PC-3 (cell line): Measurements from ENCODE around the gene SLC4A5. TPM values are rescaled to one million over a fixed set of nuclear protein-coding genes. Genes with fewer than 3 reads are reported as not detected.

ENCODE experiments used
- ATAC-seq: fragments of 200-7000 bp; cut with Tn5 transposase; 2 replicates; pipeline ENCODE4 v1.9.1; 2020; ENCODE audit warnings: mild to moderate bottlenecking, moderate library complexity
- BruUV-seq: library from RNA; stranded (reverse); fragments of 400-500 nt; replicated peaks from 2 replicates; lab custom pipeline; 2021; lab: Mats Ljungman, UMichigan
- CTCF ChIA-PET: fragments of 300-600 bp; sonication (Branson Sonifier 250); formaldehyde crosslinking; loops from one replicate; lab custom pipeline; 2022; ENCODE audit warnings: antibody characterized with exemption; lab: Charles Lee
- POLR2A ChIA-PET: fragments of 300-600 bp; sonication (Branson Sonifier 250); formaldehyde crosslinking; loops from one replicate; lab custom pipeline; 2022; ENCODE audit warnings: antibody characterized with exemption; ENCODE audit not compliant: unreplicated experiment; lab: Charles Lee
- DNase-seq: peaks from one replicate; pipeline ENCODE4 v3.0.0-alpha.2; 2015
- H2AFZ ChIP-seq: fragments of 300-600 bp; sonication (generic); 2 replicates; pipeline ENCODE4 v1.6.0; 2016; ENCODE audit warnings: antibody characterized with exemption, low read length
- H3F3A ChIP-seq: fragments of 300-600 bp; sonication (generic); one replicate; pipeline ENCODE4 v1.6.0; 2017; ENCODE audit warnings: antibody characterized with exemption, low read length, control low read depth, mild to moderate bottlenecking; ENCODE audit not compliant: unreplicated experiment
- H3K27ac ChIP-seq: fragments of 300-600 bp; sonication (generic); 2 replicates; pipeline ENCODE4 v1.5.1; 2016; ENCODE audit warnings: mild to moderate bottlenecking, low read length
- H3K27me3 ChIP-seq: fragments of 300-600 bp; sonication (generic); 2 replicates; pipeline ENCODE4 v1.6.1; 2016; ENCODE audit warnings: low read length, mixed read lengths
- H3K36me3 ChIP-seq: fragments of 300-600 bp; sonication (generic); 2 replicates; pipeline ENCODE4 v1.6.1; 2016; ENCODE audit warnings: low read depth, mixed run types, low read length, mixed read lengths
- H3K4me1 ChIP-seq: fragments of 300-600 bp; sonication (generic); 2 replicates; pipeline ENCODE4 v1.5.1; 2016; ENCODE audit warnings: low read length; ENCODE audit not compliant: insufficient read depth
- H3K4me2 ChIP-seq: fragments of 300-600 bp; sonication (generic); 2 replicates; pipeline ENCODE4 v1.6.0; 2016; ENCODE audit warnings: low read length
- H3K4me3 ChIP-seq: fragments of 300-600 bp; sonication (generic); 2 replicates; pipeline ENCODE4 v1.5.1; 2016; ENCODE audit warnings: mild to moderate bottlenecking, low read length, mixed read lengths
- H3K79me2 ChIP-seq: fragments of 300-600 bp; sonication (generic); 2 replicates; pipeline ENCODE4 v1.6.1; 2017; ENCODE audit warnings: low read length, mixed read lengths
- H3K9ac ChIP-seq: fragments of 300-600 bp; sonication (generic); 2 replicates; pipeline ENCODE4 v1.6.0; 2016; ENCODE audit warnings: mild to moderate bottlenecking, low read length
- H3K9me2 ChIP-seq: fragments of 300-600 bp; sonication (generic); replicated peaks from 2 replicates; pipeline ENCODE4 v1.6.1; 2016; ENCODE audit warnings: mixed run types, low read length, mixed read lengths
- H3K9me3 ChIP-seq: fragments of 300-600 bp; sonication (generic); 2 replicates; pipeline ENCODE4 v1.6.1; 2016; ENCODE audit warnings: low read length, mixed read lengths
- H4K20me1 ChIP-seq: fragments of 300-600 bp; sonication (generic); 2 replicates; pipeline ENCODE4 v1.6.1; 2016; ENCODE audit warnings: low read length, mixed read lengths
- EZH2 ChIP-seq: fragments of 300-600 bp; sonication (generic); IDR thresholded peaks from one replicate; pipeline ENCODE4 v1.6.1; 2017; ENCODE audit warnings: antibody characterized with exemption, mild to moderate bottlenecking, low read length; ENCODE audit not compliant: unreplicated experiment
- EZH2phosphoT487 ChIP-seq: fragments of 300-600 bp; sonication (generic); IDR thresholded peaks from 2 replicates; pipeline ENCODE4 v1.6.1; 2018; ENCODE audit warnings: mild to moderate bottlenecking, antibody characterized with exemption, low read length, borderline replicate concordance
- intact Hi-C: fragments of 100-400 bp; cut with micrococcal nuclease; formaldehyde crosslinking; loops from 2 replicates; pipeline ENCODE4 v1.9.0; 2023
- total RNA-seq: library from RNA; depleted of rRNA; stranded (reverse); fragments of >200 nt; gene quantifications from 2 replicates; pipeline ENCODE4 v1.2.3, GENCODE V29; 2014
- TF ChIP-seq, protein P1 (sequence below): fragments of 300-600 bp; sonication (generic); conservative IDR thresholded peaks from 2 replicates; pipeline ENCODE4 v1.5.1; 2017; ENCODE audit warnings: antibody characterized with exemption, low read depth, mild to moderate bottlenecking, low read length

Gene SLC4A5
- total RNA-seq, 1 experiment from 2014 or later, result 2.4 TPM

DNA sequence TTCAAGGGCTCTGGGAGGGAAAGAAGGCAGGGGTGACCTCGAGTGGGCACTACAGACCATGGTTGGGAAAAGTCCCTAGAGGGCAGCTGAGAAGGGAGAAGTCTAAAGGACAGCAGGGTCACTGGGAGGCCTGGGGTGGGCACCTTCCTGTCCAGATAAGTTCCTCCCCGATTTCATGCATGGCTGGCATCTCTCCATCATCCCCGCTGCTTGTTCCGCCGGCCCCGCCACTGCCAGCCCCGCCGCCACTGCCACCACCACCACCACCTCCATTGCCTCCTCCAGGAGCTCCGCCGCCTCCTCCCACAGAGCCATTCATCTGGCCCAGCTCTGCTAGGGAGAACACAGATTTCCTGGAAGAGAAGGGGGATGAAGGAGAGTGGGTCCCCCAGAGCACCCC is 91.2 kb downstream of the SLC4A5 start:
- H3K27ac ChIP-seq, result no peak overlapping the region
- CTCF ChIA-PET, result no interaction called here
- no peaks in the 10 kb centered on the region for H3K79me2 ChIP-seq
- ATAC-seq, result no peak
- intact Hi-C loops, result no loop called here
- no peaks in the 10 kb centered on the region for H3K4me1 ChIP-seq
- no peaks in the 10 kb centered on the region for H3K9me2 ChIP-seq
- BruUV-seq, result no TSS peak
- DNase-seq, result no peak
- no peak overlapping the region for H3K9ac ChIP-seq
- H4K20me1 ChIP-seq, result no peaks in the 10 kb centered on the region
- no peak overlapping the region for H3K4me2 ChIP-seq
- H3K4me3 ChIP-seq, result no peak overlapping the region
- no peak for TF ChIP-seq EZH2
- TF ChIP-seq, protein P1, sequence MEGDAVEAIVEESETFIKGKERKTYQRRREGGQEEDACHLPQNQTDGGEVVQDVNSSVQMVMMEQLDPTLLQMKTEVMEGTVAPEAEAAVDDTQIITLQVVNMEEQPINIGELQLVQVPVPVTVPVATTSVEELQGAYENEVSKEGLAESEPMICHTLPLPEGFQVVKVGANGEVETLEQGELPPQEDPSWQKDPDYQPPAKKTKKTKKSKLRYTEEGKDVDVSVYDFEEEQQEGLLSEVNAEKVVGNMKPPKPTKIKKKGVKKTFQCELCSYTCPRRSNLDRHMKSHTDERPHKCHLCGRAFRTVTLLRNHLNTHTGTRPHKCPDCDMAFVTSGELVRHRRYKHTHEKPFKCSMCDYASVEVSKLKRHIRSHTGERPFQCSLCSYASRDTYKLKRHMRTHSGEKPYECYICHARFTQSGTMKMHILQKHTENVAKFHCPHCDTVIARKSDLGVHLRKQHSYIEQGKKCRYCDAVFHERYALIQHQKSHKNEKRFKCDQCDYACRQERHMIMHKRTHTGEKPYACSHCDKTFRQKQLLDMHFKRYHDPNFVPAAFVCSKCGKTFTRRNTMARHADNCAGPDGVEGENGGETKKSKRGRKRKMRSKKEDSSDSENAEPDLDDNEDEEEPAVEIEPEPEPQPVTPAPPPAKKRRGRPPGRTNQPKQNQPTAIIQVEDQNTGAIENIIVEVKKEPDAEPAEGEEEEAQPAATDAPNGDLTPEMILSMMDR, result no peak
- TF ChIP-seq EZH2phosphoT487, result no peak
- no peaks in the 10 kb centered on the region for H3K27me3 ChIP-seq
- H2AFZ ChIP-seq, result no peak overlapping the region
- no peaks in the 10 kb centered on the region for H3K36me3 ChIP-seq
- no peaks in the 10 kb centered on the region for H3K9me3 ChIP-seq
- POLR2A ChIA-PET, result no interaction called here
- no peaks in the 10 kb centered on the region for H3F3A ChIP-seq

DNA sequence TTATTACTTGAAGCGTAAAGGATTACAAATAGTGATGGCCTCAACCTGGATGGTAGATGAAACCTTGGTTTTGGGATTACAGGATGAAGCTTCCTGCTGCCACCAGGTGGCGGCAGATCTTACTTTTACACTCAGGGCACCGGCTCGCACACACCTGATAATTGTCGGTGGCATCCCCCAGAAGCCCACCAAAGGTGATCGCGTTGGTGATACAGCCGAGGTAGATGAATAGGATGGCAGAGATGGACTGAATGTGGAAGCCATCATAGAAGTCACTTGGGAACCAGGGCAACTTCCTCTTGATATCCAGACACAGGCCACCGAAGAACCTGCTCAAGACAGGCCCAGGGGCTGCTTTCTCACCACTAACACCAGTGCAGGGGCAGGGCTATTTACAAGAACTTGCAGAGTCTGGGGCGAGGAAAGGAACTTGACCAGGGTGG is 93.0 kb downstream of the SLC4A5 start:
- Histone ChIP-seq H3K27ac (no peak overlapping the region), H3K9me2 (no peaks in the 10 kb centered on the region), H3K4me2 (no peak overlapping the region), H3K36me3 (no peaks in the 10 kb centered on the region), H3K9ac (no peak overlapping the region), H3K79me2 (no peaks in the 10 kb centered on the region), H4K20me1 (no peaks in the 10 kb centered on the region), H2AFZ (no peak overlapping the region), H3K9me3 (no peaks in the 10 kb centered on the region), H3F3A (no peaks in the 10 kb centered on the region), H3K4me3 (no peak overlapping the region), H3K27me3 (no peaks in the 10 kb centered on the region), H3K4me1 (no peaks in the 10 kb centered on the region)
- peak; percentile 83 for ATAC-seq
- intact Hi-C loops, result loop anchor here (1.0 kb wide), 1 partner anchor 84 kb away; no protein-coding TSS in a partner anchor
- ChIA-PET CTCF (interaction anchor here (1.0 kb wide), 1 partner anchor 85 kb away, joined by 10 read pairs; no protein-coding TSS in a partner anchor), POLR2A (no interaction called here)
- BruUV-seq, result no TSS peak
- DNase-seq, result peak; percentile 48
- no peak for TF ChIP-seq EZH2
- TF ChIP-seq, protein P1, result peak; percentile 89

DNA sequence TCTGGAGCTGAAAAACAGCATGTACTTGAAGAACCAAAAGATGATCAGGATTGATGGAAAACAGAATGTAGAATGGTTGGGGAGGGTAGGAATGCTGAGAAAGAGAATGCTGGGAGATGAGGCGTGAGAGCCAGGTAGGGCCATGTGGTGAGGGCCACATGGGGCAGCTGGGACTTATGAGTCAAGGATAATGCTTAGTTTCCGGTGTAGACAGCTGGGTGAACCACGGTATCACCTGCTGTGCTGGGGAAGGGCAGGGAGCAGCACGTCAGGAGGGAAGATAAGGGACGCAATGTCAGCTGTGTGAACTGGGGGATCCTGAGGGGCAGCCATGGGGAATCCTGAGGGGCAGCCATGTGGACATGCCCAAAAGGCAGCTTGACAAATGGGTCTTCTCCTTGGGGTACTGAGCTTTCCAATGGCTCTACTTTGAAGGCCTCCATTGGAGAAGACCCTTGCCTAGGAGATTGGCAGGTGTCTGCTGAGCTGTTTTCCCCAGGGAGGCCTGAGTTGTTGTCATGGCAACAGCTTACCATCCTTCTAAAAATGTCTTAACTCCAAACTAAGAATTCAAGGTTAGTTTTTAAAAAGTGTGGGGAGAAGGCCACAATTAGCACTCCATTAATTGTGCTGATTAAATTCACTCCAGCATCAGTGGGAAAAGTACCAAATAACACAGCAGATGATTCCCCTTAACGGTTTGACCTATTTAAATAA is 93.7 kb downstream of the SLC4A5 start:
- H3K9me3 ChIP-seq, result no peaks in the 10 kb centered on the region
- TF ChIP-seq, protein P1, result no peak
- TF ChIP-seq EZH2 (no peak), EZH2phosphoT487 (no peak)
- no peaks in the 10 kb centered on the region for H3K79me2 ChIP-seq
- H3K9ac ChIP-seq, result no peak overlapping the region
- no peaks in the 10 kb centered on the region for H3K9me2 ChIP-seq
- H4K20me1 ChIP-seq, result no peaks in the 10 kb centered on the region
- no peak overlapping the region for H3K4me2 ChIP-seq
- CTCF ChIA-PET, result interaction anchor here (1.0 kb wide), 1 partner anchor 85 kb away, joined by 10 read pairs; no protein-coding TSS in a partner anchor
- no peaks in the 10 kb centered on the region for H3K36me3 ChIP-seq
- H2AFZ ChIP-seq, result no peak overlapping the region
- H3K27me3 ChIP-seq, result no peaks in the 10 kb centered on the region
- no peaks in the 10 kb centered on the region for H3F3A ChIP-seq
- no peak overlapping the region for H3K27ac ChIP-seq
- no peaks in the 10 kb centered on the region for H3K4me1 ChIP-seq
- DNase-seq (no peak), ATAC-seq (no peak)
- no peak overlapping the region for H3K4me3 ChIP-seq
- intact Hi-C loops, result loop anchor here (1.0 kb wide), 1 partner anchor 85 kb away; no protein-coding TSS in a partner anchor
- POLR2A ChIA-PET, result no interaction called here
- BruUV-seq, result no TSS peak
